HCT116 (cell line): ENCODE results near the gene TCF12. TPM values are rescaled to one million over a fixed set of nuclear protein-coding genes. Genes with fewer than 3 reads are reported as not detected.

Experiments
- ATAC-seq: fragments of 200-7000 bp; cut with Tn5 transposase; 2 replicates; pipeline ENCODE4 v1.9.1; 2020; ENCODE audit warnings: mild to moderate bottlenecking, moderate library complexity
- BruUV-seq: library from RNA; stranded (reverse); fragments of 400-500 nt; replicated peaks from 2 replicates; lab custom pipeline; 2021; lab: Mats Ljungman, UMichigan
- CTCF ChIA-PET: fragments of 300-600 bp; sonication (Branson Sonifier 250); formaldehyde crosslinking; loops from one replicate; lab custom pipeline; 2021; ENCODE audit warnings: antibody characterized with exemption; lab: Charles Lee
- POLR2A ChIA-PET: fragments of 300-600, 350-600 bp; sonication (Branson Sonifier 250); formaldehyde crosslinking; loops from one replicate; lab custom pipeline; 2021; ENCODE audit warnings: antibody characterized with exemption; lab: Charles Lee
- RAD21 ChIA-PET, 2 experiments: fragments of 300-600 bp; sonication (Branson Sonifier 250); formaldehyde crosslinking; loops; one replicate each; lab custom pipeline; 2023; ENCODE audit warnings: low total read pairs in 2 of 2; ENCODE audit not compliant: uncharacterized antibody in 2 of 2, unreplicated experiment in 2 of 2, low non-redundant PET in 1 of 2; lab: Charles Lee
- DNase-seq: peaks from one replicate; pipeline ENCODE4 v3.0.0-alpha.2; 2010; ENCODE audit warnings: low read depth, low spot score
- H2AFZ ChIP-seq: fragments of 200-600 bp; shearing (Covaris generic), sonication (generic); 2 replicates; pipeline ENCODE4 v1.6.1; 2017; ENCODE audit warnings: low read depth, mixed run types, mixed read lengths, antibody characterized with exemption, low read length; ENCODE audit not compliant: poor library complexity, severe bottlenecking
- H3K27ac ChIP-seq: 2 replicates; pipeline ENCODE4 v1.5.1; 2012; ENCODE audit warnings: low read depth, low read length
- H3K27me3 ChIP-seq: fragments of 200-600 bp; sonication (generic); 2 replicates; pipeline ENCODE4 v1.6.1; 2016; ENCODE audit warnings: mixed run types, low read length, mixed read lengths; ENCODE audit not compliant: insufficient read depth
- H3K36me3 ChIP-seq, 2 experiments: fragments of 200-500 bp in 1 of 2; fragments of 200-600 bp in 1 of 2; sonication (Bioruptor generic) in 1 of 2; sonication (generic) in 1 of 2; 2 replicates each; pipeline versions ENCODE4 v1.5.1 to v1.6.1; 2014 to 2016; ENCODE audit warnings: low read length in 2 of 2, inconsistent platforms in 1 of 2, mixed read lengths in 1 of 2, mixed run types in 1 of 2; ENCODE audit not compliant: insufficient read depth in 2 of 2, control insufficient read depth in 1 of 2
- H3K4me1 ChIP-seq, 2 experiments: fragments of 200-600 bp in 1 of 2; sonication (generic) in 1 of 2; 2 replicates each; pipeline versions ENCODE4 v1.5.1 to v1.6.1; 2012 to 2017; ENCODE audit warnings: low read length in 2 of 2, inconsistent platforms in 1 of 2, mild to moderate bottlenecking in 1 of 2, mixed read lengths in 1 of 2, mixed run types in 1 of 2, moderate library complexity in 1 of 2; ENCODE audit not compliant: insufficient read depth in 2 of 2, control insufficient read depth in 1 of 2
- H3K4me2 ChIP-seq: fragments of 200-600 bp; sonication (generic); 2 replicates; pipeline ENCODE4 v1.6.1; 2017; ENCODE audit warnings: mixed run types, low read length, mixed read lengths
- H3K4me3 ChIP-seq, 2 experiments: fragments of 200-600 bp in 1 of 2; sonication (generic) in 1 of 2; replicated peaks in 1 of 2; 2 replicates each; pipeline ENCODE4 v1.5.1; 2011 to 2016; ENCODE audit warnings: low read length in 2 of 2, control low read depth in 1 of 2, low read depth in 1 of 2, mild to moderate bottlenecking in 1 of 2, mixed read lengths in 1 of 2, mixed run types in 1 of 2
- H3K79me2 ChIP-seq: fragments of 200-600 bp; sonication (generic); 2 replicates; pipeline ENCODE4 v1.6.1; 2017; ENCODE audit warnings: mild to moderate bottlenecking, mixed run types, low read length, moderate library complexity, mixed read lengths; ENCODE audit not compliant: insufficient read depth
- H3K9ac ChIP-seq: fragments of 200-600 bp; sonication (generic); 2 replicates; pipeline ENCODE4 v1.6.1; 2016; ENCODE audit warnings: low read length, mixed read lengths
- H3K9me2 ChIP-seq: fragments of 200-600 bp; sonication (generic), shearing (Covaris generic); 2 replicates; pipeline ENCODE4 v1.6.1; 2017; ENCODE audit warnings: mixed run types, mild to moderate bottlenecking, moderate library complexity; ENCODE audit not compliant: insufficient read depth
- H3K9me3 ChIP-seq, 2 experiments: fragments of 200-500 bp in 1 of 2; fragments of 200-600 bp in 1 of 2; sonication (Bioruptor generic) in 1 of 2; sonication (generic) in 1 of 2; 2 replicates each; pipeline ENCODE4 v1.6.1; 2014 to 2017; ENCODE audit warnings: low read length in 2 of 2, mixed read lengths in 2 of 2, inconsistent platforms in 1 of 2, low read depth in 1 of 2, mild to moderate bottlenecking in 1 of 2, mixed run types in 1 of 2, moderate library complexity in 1 of 2; ENCODE audit not compliant: control insufficient read depth in 1 of 2, insufficient read depth in 1 of 2
- H4K20me1 ChIP-seq: fragments of 200-600 bp; sonication (generic), shearing (Covaris generic); 2 replicates; pipeline ENCODE4 v1.6.1; 2017; ENCODE audit warnings: mixed run types, mild to moderate bottlenecking, moderate library complexity; ENCODE audit not compliant: insufficient read depth
- ATF3 ChIP-seq: IDR thresholded peaks from 2 replicates; pipeline ENCODE4 v1.6.1; 2012
- CBX3 ChIP-seq: IDR thresholded peaks from 2 replicates; pipeline ENCODE4 v1.6.1; 2012; ENCODE audit warnings: low read depth
- CTCF ChIP-seq, 3 experiments: fragments of 200-600 bp in 1 of 3; sonication (generic) in 1 of 3; IDR thresholded peaks in 2 of 3; conservative IDR thresholded peaks in 1 of 3; 2 replicates each; pipeline ENCODE4 v1.5.1; 2012 to 2017; ENCODE audit warnings: low read depth in 2 of 3, low read length in 2 of 3, antibody characterized with exemption in 1 of 3, borderline replicate concordance in 1 of 3, control low read depth in 1 of 3, mild to moderate bottlenecking in 1 of 3, mixed read lengths in 1 of 3, mixed run types in 1 of 3, moderate library complexity in 1 of 3; ENCODE audit not compliant: insufficient read depth in 1 of 3
- EGR1 ChIP-seq: IDR thresholded peaks from 2 replicates; pipeline ENCODE4 v1.6.1; 2012; ENCODE audit warnings: low read depth
- ELF1 ChIP-seq: IDR thresholded peaks from 2 replicates; pipeline ENCODE4 v1.6.1; 2012; ENCODE audit warnings: low read depth, borderline replicate concordance
- EZH2 ChIP-seq: fragments of 200-600 bp; sonication (generic); IDR thresholded peaks from 2 replicates; pipeline ENCODE4 v1.6.1; 2017; ENCODE audit warnings: antibody characterized with exemption, mixed run types
- EZH2phosphoT487 ChIP-seq: fragments of 200-600 bp; IDR thresholded peaks from 2 replicates; pipeline ENCODE4 v1.6.1; 2018; ENCODE audit warnings: antibody characterized with exemption, borderline replicate concordance
- MAX ChIP-seq: IDR thresholded peaks from 2 replicates; pipeline ENCODE4 v1.6.1; 2012
- POLR2AphosphoS5 ChIP-seq: IDR thresholded peaks from 2 replicates; pipeline ENCODE4 v1.6.1; 2011; ENCODE audit warnings: mild to moderate bottlenecking, low read depth, low read length, moderate library complexity
- RAD21 ChIP-seq: IDR thresholded peaks from 2 replicates; pipeline ENCODE4 v1.6.1; 2012; ENCODE audit warnings: low read depth, mild to moderate bottlenecking
- REST ChIP-seq: IDR thresholded peaks from 2 replicates; pipeline ENCODE4 v1.6.1; 2012; ENCODE audit warnings: low read depth
- SIN3A ChIP-seq: IDR thresholded peaks from 2 replicates; pipeline ENCODE4 v1.6.1; 2012; ENCODE audit warnings: low read depth
- SP1 ChIP-seq: IDR thresholded peaks from 2 replicates; pipeline ENCODE4 v1.6.1; 2012; ENCODE audit warnings: low read depth
- YY1 ChIP-seq: IDR thresholded peaks from 2 replicates; pipeline ENCODE4 v1.6.1; 2011; ENCODE audit warnings: low read length, low read depth, moderate library complexity, mild to moderate bottlenecking; ENCODE audit not compliant: insufficient replicate concordance; ENCODE audit errors: extremely low read depth
- ZBTB33 ChIP-seq: IDR thresholded peaks from 2 replicates; pipeline ENCODE4 v1.6.1; 2011; ENCODE audit warnings: mild to moderate bottlenecking, low read length, moderate library complexity; ENCODE audit not compliant: insufficient replicate concordance; ENCODE audit errors: extremely low read depth
- ZFX ChIP-seq: fragments of 450-650 bp; IDR thresholded peaks from 2 replicates; pipeline ENCODE4 v1.6.1; 2017
- intact Hi-C: fragments of 100-400 bp; cut with micrococcal nuclease; formaldehyde crosslinking; loops from 2 replicates; pipeline ENCODE4 v1.10.0; 2022
- total RNA-seq: library from RNA; stranded (reverse); gene quantifications from one replicate; pipeline ENCODE4 v1.2.1, GENCODE V29; 2021; ENCODE audit not compliant: unreplicated experiment

The TCF12 gene
- total RNA-seq, 1 experiment from 2014 or later, result 71.6 TPM

GRCh38 chr15:57287123-57287521 is 368.7 kb downstream of the TCF12 start:
- BruUV-seq, result no TSS peak
- Histone ChIP-seq H3K4me1 (no peaks in the 10 kb centered on the region), H3K79me2 (no peaks in the 10 kb centered on the region), H3K27ac (no peak overlapping the region), H3K9me2 (no peaks in the 10 kb centered on the region), H3K9ac (no peak overlapping the region), H2AFZ (no peak overlapping the region), H3K36me3 (peaks cover 0 to 3% of the 10 kb centered on the region in 2 experiments; a peak in 1 of 4 replicates), H3K4me2 (no peak overlapping the region), H4K20me1 (no peaks in the 10 kb centered on the region), H3K27me3 (no peaks in the 10 kb centered on the region), H3K4me3 (no peak overlapping the region), H3K9me3 (no peaks in the 10 kb centered on the region)
- TF ChIP-seq ELF1 (no peak), POLR2AphosphoS5 (no peak), EGR1 (no peak), SP1 (no peak), ZFX (no peak), EZH2phosphoT487 (no peak), CBX3 (no peak), ZBTB33 (no peak), RAD21 (no peak), CTCF (IDR thresholded peaks at IDR 0.05 in 2 of 3, conservative IDR thresholded peaks at IDR 0.05 in 1 of 3; ENCODE audit: borderline replicate concordance in 1 of 3, insufficient read depth in 1 of 3, low read depth in 2 of 3, low read length in 2 of 3) (no peak), MAX (no peak), EZH2 (no peak), YY1 (no peak), ATF3 (no peak), SIN3A (no peak), REST (no peak)
- ChIA-PET CTCF (interaction anchor here (1.3 kb wide), 1 partner anchor 465 kb away, joined by 3 read pairs; no protein-coding TSS in a partner anchor), RAD21 (no interaction called here), POLR2A (no interaction called here)
- ATAC-seq (no peak), DNase-seq (no peak)
- intact Hi-C loops, result loop anchor here (5.0 kb wide), 1 partner anchor 55 kb away; no protein-coding TSS in a partner anchor
